H9 (cell line): ENCODE measurements around the gene FLCN. TPM values are rescaled to one million over a fixed set of nuclear protein-coding genes. Genes with fewer than 3 reads are reported as not detected.

Experiments
- DNase-seq: peaks from one replicate; pipeline ENCODE4 v3.0.0-alpha.2; 2017
- H2AFZ ChIP-seq: one replicate; pipeline ENCODE4 v1.6.1; 2013; ENCODE audit warnings: mild to moderate bottlenecking, low read length, control low read depth, moderate library complexity
- H2AK5ac ChIP-seq: 2 replicates; pipeline ENCODE4 v1.6.1; 2013; ENCODE audit warnings: low read length, control low read depth, mixed read lengths; ENCODE audit not compliant: insufficient read length
- H2BK120ac ChIP-seq: one replicate; pipeline ENCODE4 v1.6.1; 2013; ENCODE audit warnings: low read depth, mild to moderate bottlenecking, low read length, control low read depth, inconsistent platforms; ENCODE audit not compliant: poor library complexity, severe bottlenecking
- H2BK12ac ChIP-seq: 2 replicates; pipeline ENCODE4 v1.6.1; 2013; ENCODE audit warnings: low read length, control low read depth, mixed read lengths, low read depth; ENCODE audit not compliant: insufficient read length
- H2BK15ac ChIP-seq: 2 replicates; pipeline ENCODE4 v1.6.1; 2013; ENCODE audit warnings: low read depth, low read length, control low read depth
- H2BK20ac ChIP-seq: one replicate; pipeline ENCODE4 v1.6.1; 2013; ENCODE audit warnings: low read depth, mild to moderate bottlenecking, low read length, control low read depth, inconsistent platforms; ENCODE audit not compliant: poor library complexity, severe bottlenecking
- H2BK5ac ChIP-seq: 2 replicates; pipeline ENCODE4 v1.6.1; 2013; ENCODE audit warnings: low read length, control low read depth, mixed read lengths; ENCODE audit not compliant: insufficient read length
- H3K14ac ChIP-seq: 2 replicates; pipeline ENCODE4 v1.6.1; 2013; ENCODE audit warnings: low read length, control low read depth; ENCODE audit not compliant: insufficient read depth
- H3K18ac ChIP-seq: 2 replicates; pipeline ENCODE4 v1.6.1; 2013; ENCODE audit warnings: low read depth, mild to moderate bottlenecking, mixed read lengths, low read length, control low read depth; ENCODE audit not compliant: insufficient read length
- H3K23ac ChIP-seq: 2 replicates; pipeline ENCODE4 v1.6.1; 2013; ENCODE audit warnings: low read length, control low read depth, mixed read lengths, low read depth; ENCODE audit not compliant: insufficient read length
- H3K23me2 ChIP-seq: 2 replicates; pipeline ENCODE4 v1.6.1; 2013; ENCODE audit warnings: low read depth, mild to moderate bottlenecking, mixed read lengths, low read length, control low read depth; ENCODE audit not compliant: insufficient read length, poor library complexity, severe bottlenecking
- H3K27ac ChIP-seq: 2 replicates; pipeline ENCODE4 v1.5.1; 2013; ENCODE audit warnings: low read length, control low read depth, mixed read lengths, low read depth; ENCODE audit not compliant: insufficient read length
- H3K27me3 ChIP-seq: 2 replicates; pipeline ENCODE4 v1.6.1; 2013; ENCODE audit warnings: low read length, control low read depth, inconsistent platforms; ENCODE audit not compliant: insufficient read depth
- H3K4ac ChIP-seq: 2 replicates; pipeline ENCODE4 v1.6.1; 2013; ENCODE audit warnings: low read depth, mild to moderate bottlenecking, control low read depth, inconsistent platforms, low read length, moderate library complexity
- H3K4me1 ChIP-seq: 2 replicates; pipeline ENCODE4 v1.6.1; 2013; ENCODE audit warnings: low read length, control low read depth, inconsistent platforms; ENCODE audit not compliant: insufficient read depth
- H3K4me2 ChIP-seq: 2 replicates; pipeline ENCODE4 v1.6.1; 2013; ENCODE audit warnings: low read length, control low read depth, mixed read lengths; ENCODE audit not compliant: insufficient read length, insufficient read depth
- H3K56ac ChIP-seq: 2 replicates; pipeline ENCODE4 v1.6.1; 2013; ENCODE audit warnings: low read depth, mild to moderate bottlenecking, mixed read lengths, low read length, control low read depth; ENCODE audit not compliant: insufficient read length
- H3K79me1 ChIP-seq: 2 replicates; pipeline ENCODE4 v1.6.1; 2013; ENCODE audit warnings: low read depth, mild to moderate bottlenecking, moderate library complexity, low read length, control low read depth, inconsistent platforms; ENCODE audit not compliant: insufficient read depth, poor library complexity, severe bottlenecking
- H3K79me2 ChIP-seq: 2 replicates; pipeline ENCODE4 v1.6.1; 2013; ENCODE audit warnings: low read length, control low read depth, inconsistent platforms; ENCODE audit not compliant: insufficient read depth
- H3K9ac ChIP-seq: 2 replicates; pipeline ENCODE4 v1.6.1; 2013; ENCODE audit warnings: low read length, control low read depth, mixed read lengths; ENCODE audit not compliant: insufficient read length; ENCODE audit errors: extremely low read depth
- H3K9me3 ChIP-seq: one replicate; pipeline ENCODE4 v1.6.1; 2013; ENCODE audit warnings: low read depth, low read length, inconsistent platforms; ENCODE audit not compliant: control insufficient read depth
- H3T11ph ChIP-seq: one replicate; pipeline ENCODE4 v1.6.1; 2013; ENCODE audit warnings: mild to moderate bottlenecking, low read length, control low read depth, inconsistent platforms
- H4K20me1 ChIP-seq: one replicate; pipeline ENCODE4 v1.6.1; 2013; ENCODE audit not compliant: control insufficient read depth, insufficient read length, insufficient read depth
- H4K5ac ChIP-seq: 2 replicates; pipeline ENCODE4 v1.6.1; 2013; ENCODE audit warnings: low read depth, mild to moderate bottlenecking, mixed read lengths, low read length, control low read depth; ENCODE audit not compliant: insufficient read length
- H4K8ac ChIP-seq: replicated peaks from 2 replicates; pipeline ENCODE4 v1.6.1; 2013; ENCODE audit warnings: low read length, control low read depth, mixed read lengths, low read depth; ENCODE audit not compliant: insufficient read length
- H4K91ac ChIP-seq: 2 replicates; pipeline ENCODE4 v1.6.1; 2013; ENCODE audit warnings: low read depth, mild to moderate bottlenecking, moderate library complexity, mixed read lengths, low read length, control low read depth; ENCODE audit not compliant: insufficient read length
- H3K27ac Mint-ChIP-seq, 3 experiments: 2 replicates in 2 of 3; 3 replicates in 1 of 3; pipeline ENCODE4 v1.8.0; 2020 to 2021; ENCODE audit warnings: mixed read lengths in 3 of 3, mild to moderate bottlenecking in 1 of 3, moderate library complexity in 1 of 3
- H3K27me3 Mint-ChIP-seq: 2 replicates; pipeline ENCODE4 v1.8.0; 2021; ENCODE audit warnings: low read depth, mild to moderate bottlenecking, moderate library complexity, mixed read lengths
- H3K36me3 Mint-ChIP-seq, 3 experiments: 2 replicates in 2 of 3; 3 replicates in 1 of 3; pipeline ENCODE4 v1.8.0; 2020 to 2021; ENCODE audit warnings: low read depth in 3 of 3, mixed read lengths in 3 of 3; ENCODE audit not compliant: insufficient read depth in 1 of 3
- H3K4me1 Mint-ChIP-seq, 2 experiments: 2 replicates each; pipeline ENCODE4 v1.8.0; 2020; ENCODE audit warnings: mixed read lengths in 2 of 2
- H3K4me3 Mint-ChIP-seq, 2 experiments: 2 replicates in 1 of 2; 3 replicates in 1 of 2; pipeline ENCODE4 v1.8.0; 2020 to 2021; ENCODE audit warnings: mild to moderate bottlenecking in 2 of 2, mixed read lengths in 2 of 2, moderate library complexity in 1 of 2
- H3K9me3 Mint-ChIP-seq, 2 experiments: 2 replicates in 1 of 2; 3 replicates in 1 of 2; pipeline ENCODE4 v1.8.0; 2020; ENCODE audit warnings: mild to moderate bottlenecking in 2 of 2, mixed read lengths in 2 of 2, moderate library complexity in 1 of 2
- WGBS: extraction: QIAGEN DNeasy Blood & Tissue Kit; methylation state at CpG from one replicate; pipeline ENCODE4 v1.1.7; 2013; ENCODE audit warnings: missing lambda C conversion rate, low lambda C conversion rate, mixed read lengths; ENCODE audit not compliant: insufficient read length; ENCODE audit errors: extremely low coverage; 5-methylcytosine and 5-hydroxymethylcytosine counted together
- total RNA-seq: library from RNA; stranded (reverse); gene quantifications from 2 replicates; pipeline ENCODE4 v1.2.1, GENCODE V29; 2021
- TF ChIP-seq, protein P1 (sequence below): fragments of 200-600 bp; sonication (generic); conservative IDR thresholded peaks from 3 replicates; pipeline ENCODE4 v1.8.0; 2021; ENCODE audit warnings: antibody characterized with exemption, mild to moderate bottlenecking

Gene FLCN
- total RNA-seq, 1 experiment from 2014 or later = 33.3 TPM

DNA sequence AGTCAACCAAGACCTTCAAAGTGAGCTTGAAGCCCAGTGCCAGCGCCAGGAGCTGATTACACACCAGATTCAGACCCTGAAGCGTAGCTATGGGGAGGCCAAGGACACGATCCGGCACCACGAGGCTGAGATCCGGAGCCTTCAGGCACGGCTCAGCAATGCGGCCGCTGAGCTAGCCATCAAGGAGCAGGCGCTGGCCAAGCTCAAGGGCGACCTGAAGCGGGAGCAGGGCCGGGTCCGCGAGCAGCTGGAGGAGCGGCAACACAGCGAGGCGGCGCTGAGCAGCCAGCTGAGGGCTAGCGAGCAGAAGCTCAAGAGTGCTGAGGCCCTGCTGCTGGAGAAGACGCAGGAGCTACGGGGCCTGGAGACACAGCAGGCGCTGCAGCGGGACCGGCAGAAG lies 72.8 kb downstream of the FLCN start:
- no peaks in the 10 kb centered on the region for H4K20me1 ChIP-seq
- H2BK120ac ChIP-seq = no peak overlapping the region
- H4K8ac ChIP-seq = no peak overlapping the region
- no peak overlapping the region for H3K4ac ChIP-seq
- no CpG with 5 or more reads among the region's 25 CpGs for WGBS
- H3K56ac ChIP-seq = no peak overlapping the region
- H2AFZ ChIP-seq = no peak overlapping the region
- no peaks in the 10 kb centered on the region for H3K9me3 ChIP-seq
- H3K4me1 ChIP-seq = no peaks in the 10 kb centered on the region
- DNase-seq = no peak
- no peak overlapping the region for H3T11ph ChIP-seq
- H3K27ac ChIP-seq = no peak overlapping the region
- TF ChIP-seq, protein P1, sequence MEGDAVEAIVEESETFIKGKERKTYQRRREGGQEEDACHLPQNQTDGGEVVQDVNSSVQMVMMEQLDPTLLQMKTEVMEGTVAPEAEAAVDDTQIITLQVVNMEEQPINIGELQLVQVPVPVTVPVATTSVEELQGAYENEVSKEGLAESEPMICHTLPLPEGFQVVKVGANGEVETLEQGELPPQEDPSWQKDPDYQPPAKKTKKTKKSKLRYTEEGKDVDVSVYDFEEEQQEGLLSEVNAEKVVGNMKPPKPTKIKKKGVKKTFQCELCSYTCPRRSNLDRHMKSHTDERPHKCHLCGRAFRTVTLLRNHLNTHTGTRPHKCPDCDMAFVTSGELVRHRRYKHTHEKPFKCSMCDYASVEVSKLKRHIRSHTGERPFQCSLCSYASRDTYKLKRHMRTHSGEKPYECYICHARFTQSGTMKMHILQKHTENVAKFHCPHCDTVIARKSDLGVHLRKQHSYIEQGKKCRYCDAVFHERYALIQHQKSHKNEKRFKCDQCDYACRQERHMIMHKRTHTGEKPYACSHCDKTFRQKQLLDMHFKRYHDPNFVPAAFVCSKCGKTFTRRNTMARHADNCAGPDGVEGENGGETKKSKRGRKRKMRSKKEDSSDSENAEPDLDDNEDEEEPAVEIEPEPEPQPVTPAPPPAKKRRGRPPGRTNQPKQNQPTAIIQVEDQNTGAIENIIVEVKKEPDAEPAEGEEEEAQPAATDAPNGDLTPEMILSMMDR = no peak
- H2BK12ac ChIP-seq = no peak overlapping the region
- no peak overlapping the region for H2BK15ac ChIP-seq
- no peak overlapping the region for H2BK5ac ChIP-seq
- H3K27me3 ChIP-seq = no peaks in the 10 kb centered on the region
- no peak overlapping the region for H2BK20ac ChIP-seq
- no peak overlapping the region for H3K27ac Mint-ChIP-seq
- H4K5ac ChIP-seq = no peak overlapping the region
- no peaks in the 10 kb centered on the region for H3K9me3 Mint-ChIP-seq
- no peak overlapping the region for H3K4me2 ChIP-seq
- H3K14ac ChIP-seq = no peak overlapping the region; the same call in 1 of the 2 replicates
- 0 out of 4 replicates have a peak, but pooled peaks cover 0 to 3% of the 10 kb centered on the region in 2 experiments for H3K4me1 Mint-ChIP-seq
- H3K9ac ChIP-seq = no peak overlapping the region
- H3K79me2 ChIP-seq = no peaks in the 10 kb centered on the region
- H3K79me1 ChIP-seq = no peaks in the 10 kb centered on the region
- peaks cover 25 to 65% (median 48%) of the 10 kb centered on the region in 3 experiments; a peak in 6 of 7 replicates for H3K36me3 Mint-ChIP-seq
- H3K23me2 ChIP-seq = no peaks in the 10 kb centered on the region
- H2AK5ac ChIP-seq = no peak overlapping the region
- no peak overlapping the region for H3K18ac ChIP-seq
- H3K27me3 Mint-ChIP-seq = no peaks in the 10 kb centered on the region
- no peak overlapping the region for H3K4me3 Mint-ChIP-seq
- no peak overlapping the region for H4K91ac ChIP-seq
- no peak overlapping the region for H3K23ac ChIP-seq

Other genes starting within 250 kb of the FLCN start
- gene MPRIP, start 194.7 kb downstream of the FLCN start, total RNA-seq = 129 and 132 TPM in 2 replicates
- 0.09 TPM in 1 of 2 replicates, not detected in the other for gene PLD6, start 30.8 kb downstream of the FLCN start, total RNA-seq
- gene COPS3, start 44.1 kb upstream of the FLCN start, total RNA-seq = 103 and 113 TPM in 2 replicates
- gene NT5M, start 66.2 kb upstream of the FLCN start, total RNA-seq = 6.6 and 7.8 TPM in 2 replicates
- gene MED9, start 239.8 kb upstream of the FLCN start, total RNA-seq = 19.6 and 20.0 TPM in 2 replicates